ENCODE results near the gene SFXN2. TPM values are rescaled to one million over a fixed set of nuclear protein-coding genes. Genes with fewer than 3 reads are reported as not detected.
"Not testable (repeated sequence)": the region's sequence is repeated elsewhere in the genome, so short reads cannot be mapped to it uniquely, and the experiment has no call there.

SFXN2 gene
- total RNA-seq, 1 donor from 2014 or later: 25.5 TPM

DNA sequence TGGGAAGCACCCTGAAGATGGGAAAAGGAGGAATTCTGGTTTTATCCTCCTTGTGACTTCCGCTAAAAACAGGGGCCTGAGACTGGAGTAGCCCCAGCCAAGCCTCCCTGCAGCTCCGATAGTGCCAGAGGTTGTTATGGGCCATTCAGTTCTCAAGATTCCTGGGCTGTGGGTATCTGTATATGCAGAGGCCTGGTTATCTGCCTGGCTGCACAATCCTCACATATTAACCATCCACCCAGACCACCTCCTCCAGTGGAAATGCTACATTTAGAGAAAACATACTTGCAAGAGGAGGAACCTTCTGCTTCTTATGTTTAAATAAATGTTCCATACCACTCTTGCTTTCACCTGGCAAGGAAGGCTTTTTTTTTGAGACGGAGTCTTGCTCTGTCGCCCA, 34.8 kb upstream of the SFXN2 start:
- DNase-seq (ENCODE audit: low spot score): no peak
- no peak for ATAC-seq

DNA sequence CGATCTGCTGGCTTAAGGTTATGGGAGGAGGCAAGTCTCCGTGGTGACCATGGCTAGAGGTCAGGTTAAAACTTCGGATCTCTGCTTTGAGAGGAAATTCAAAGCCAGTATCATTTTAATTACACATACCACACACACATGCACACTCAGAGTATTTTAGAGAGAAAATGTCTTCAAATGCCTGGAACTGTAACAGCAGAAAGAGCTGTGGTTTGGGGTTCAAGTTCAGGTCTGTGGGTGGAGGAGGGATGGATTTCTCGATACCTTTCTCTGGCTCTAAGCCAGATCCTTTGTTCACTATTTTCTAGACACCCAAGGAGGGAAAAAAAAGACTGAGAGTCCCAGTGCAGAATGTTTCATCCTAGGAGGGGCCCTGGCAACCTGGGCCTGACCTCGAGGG, 32.7 kb upstream of the SFXN2 start:
- ATAC-seq (no peak), DNase-seq (ENCODE audit: low spot score) (no peak)

DNA sequence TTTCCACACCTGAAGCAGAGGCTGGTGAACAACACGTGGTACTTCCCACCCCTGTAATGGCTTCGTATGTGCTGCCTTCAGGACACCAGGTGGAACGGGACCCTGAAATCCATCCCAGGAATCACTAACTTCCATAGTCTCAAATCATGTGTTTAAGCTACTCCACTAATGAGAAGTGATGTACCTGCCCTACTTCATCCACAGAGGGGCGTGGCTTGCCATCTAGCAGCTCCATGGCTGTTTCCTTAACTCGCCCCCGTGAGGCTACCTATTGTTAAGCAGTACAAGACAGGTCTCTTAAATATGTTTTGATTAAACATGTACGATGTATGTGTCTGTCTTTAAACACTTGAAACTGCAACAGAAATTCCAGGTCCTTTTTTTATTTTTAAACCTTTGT, 32.0 kb upstream of the SFXN2 start:
- no peak for ATAC-seq
- peak; percentile 27 for DNase-seq (ENCODE audit: low spot score)

DNA sequence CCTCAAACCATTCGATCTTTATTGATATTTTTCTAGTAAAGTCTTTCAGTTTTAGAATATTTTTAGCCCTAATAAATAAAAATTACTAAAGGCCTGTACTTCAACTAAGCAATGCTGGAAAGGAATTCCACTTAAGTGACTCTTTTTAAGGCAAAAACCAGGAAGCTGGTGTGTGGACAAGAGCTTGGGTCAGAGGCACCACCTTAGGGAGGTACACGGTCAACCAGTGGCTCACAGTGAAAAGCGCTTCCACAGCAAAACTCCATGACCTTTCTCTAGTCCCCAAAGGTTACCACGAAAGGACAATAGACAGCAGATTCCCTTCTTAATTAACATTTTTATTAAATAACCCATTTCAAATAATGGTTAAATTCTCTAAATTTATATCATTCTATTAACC, 31.5 kb upstream of the SFXN2 start:
- DNase-seq (ENCODE audit: low spot score) (no peak), ATAC-seq (no peak)

DNA sequence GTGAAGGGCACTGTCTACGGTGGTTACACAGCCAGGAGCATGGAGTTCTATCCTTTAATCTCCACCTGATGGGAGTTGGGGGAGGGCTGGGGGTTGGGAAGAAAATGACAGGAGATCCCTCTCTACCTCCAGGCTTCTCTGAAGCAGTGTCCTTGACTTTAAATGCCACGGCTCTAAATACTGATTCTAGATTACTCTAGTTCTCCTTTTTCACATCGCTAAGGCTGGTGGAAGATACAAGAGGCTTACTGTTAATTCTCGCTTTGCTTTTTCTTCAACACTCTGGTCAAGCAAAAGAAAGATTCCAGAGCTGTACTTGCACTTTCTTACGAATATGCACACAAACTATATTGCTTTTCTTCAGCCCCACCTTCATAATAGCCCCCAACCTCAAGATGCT, 30.7 kb upstream of the SFXN2 start:
- no peak for DNase-seq (ENCODE audit: low spot score)
- no peak for ATAC-seq

DNA sequence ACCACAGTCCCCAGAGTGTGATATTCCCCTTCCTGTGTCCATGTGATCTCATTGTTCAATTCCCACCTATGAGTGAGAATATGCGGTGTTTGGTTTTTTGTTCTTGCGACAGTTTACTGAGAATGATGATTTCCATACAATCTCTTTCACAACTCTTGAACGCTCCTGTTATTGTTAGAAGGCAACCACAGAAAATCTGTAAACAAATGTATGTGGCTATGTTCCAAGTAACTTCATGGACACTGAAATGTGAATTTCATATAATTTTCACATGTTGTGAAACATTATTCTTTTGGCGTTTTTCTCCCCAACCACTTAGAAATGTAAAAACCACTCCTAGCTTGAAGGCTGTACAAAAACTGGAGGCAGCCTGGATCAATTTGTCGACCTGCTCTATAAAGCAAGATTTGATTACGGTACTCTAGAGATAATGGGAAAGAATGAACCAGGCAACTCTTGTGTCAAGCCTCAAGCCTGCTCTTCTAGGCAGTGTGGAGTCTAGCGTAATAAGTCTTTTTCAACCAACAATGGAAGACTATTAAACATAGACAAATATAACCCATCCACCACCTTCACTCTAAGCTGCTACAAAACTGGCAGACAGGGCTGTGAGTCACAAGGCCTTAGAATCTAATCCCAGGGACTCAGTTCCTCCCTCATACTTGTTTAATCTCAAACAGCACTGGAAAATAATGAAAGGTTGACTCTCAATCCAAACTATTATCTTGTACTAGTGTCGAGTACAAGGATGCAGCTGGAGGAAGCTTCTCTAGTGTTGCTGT, 23.0 kb upstream of the SFXN2 start:
- DNase-seq (ENCODE audit: low spot score) (no peak), ATAC-seq (no peak)

DNA sequence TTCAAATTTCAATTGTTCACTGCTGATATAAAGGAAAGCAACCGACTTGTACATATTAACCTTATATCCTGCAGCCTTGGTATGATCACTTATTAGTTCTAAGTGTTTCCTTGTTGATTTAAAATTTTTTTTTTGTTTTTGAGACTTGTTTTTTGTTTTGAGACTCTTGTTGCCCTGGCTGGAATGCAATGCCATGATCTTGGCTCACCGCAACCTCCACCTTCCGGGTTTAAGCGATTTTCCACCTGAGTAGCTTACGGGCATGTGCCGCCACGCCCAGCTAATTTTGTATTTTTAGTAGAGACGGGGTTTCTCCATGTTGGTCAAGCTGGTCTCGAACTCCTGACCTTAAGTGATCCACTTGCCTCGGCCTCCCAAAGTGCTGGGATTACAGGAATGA, 19.0 kb upstream of the SFXN2 start:
- ATAC-seq; DNase-seq (ENCODE audit: low spot score): not testable (repeated sequence)

DNA sequence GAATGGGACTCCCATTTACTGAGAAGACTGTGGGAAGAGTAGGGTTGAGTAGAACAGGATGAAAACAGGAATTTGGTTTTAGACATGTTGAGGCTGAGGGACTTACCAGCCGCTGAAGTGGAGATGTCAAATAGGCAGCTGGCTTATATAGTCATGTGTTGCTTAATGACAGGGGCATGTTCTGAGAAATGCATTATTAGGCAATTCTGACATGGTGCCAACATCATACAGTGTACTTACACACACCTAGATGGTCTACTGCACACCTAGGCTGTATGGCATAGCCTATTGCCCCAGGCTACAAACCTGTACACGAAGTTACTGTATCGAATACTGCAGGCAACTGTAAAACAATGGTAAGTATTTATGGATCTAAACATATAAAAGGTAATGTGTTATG, 17.7 kb upstream of the SFXN2 start:
- DNase-seq (ENCODE audit: low spot score): no peak
- no peak for ATAC-seq

DNA sequence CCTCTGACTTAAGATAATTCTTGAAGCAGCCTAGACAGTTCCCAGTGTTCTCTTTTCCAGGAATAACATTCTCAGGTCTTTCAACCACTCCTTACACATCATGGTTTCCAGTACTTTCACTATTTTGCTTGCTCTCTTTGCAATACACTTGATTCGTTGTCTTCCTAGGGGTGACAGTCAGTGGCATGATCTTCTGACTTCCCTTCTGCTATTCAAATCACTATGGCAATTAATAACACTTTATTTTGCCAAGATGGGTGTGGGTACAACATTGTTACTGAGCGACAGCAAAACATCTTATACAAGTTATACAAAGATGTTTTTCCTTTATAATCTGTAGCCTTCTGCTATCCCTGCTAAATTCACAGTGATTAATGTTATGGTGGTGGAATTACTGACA, 15.5 kb upstream of the SFXN2 start:
- no peak for DNase-seq (ENCODE audit: low spot score)
- ATAC-seq: no peak

DNA sequence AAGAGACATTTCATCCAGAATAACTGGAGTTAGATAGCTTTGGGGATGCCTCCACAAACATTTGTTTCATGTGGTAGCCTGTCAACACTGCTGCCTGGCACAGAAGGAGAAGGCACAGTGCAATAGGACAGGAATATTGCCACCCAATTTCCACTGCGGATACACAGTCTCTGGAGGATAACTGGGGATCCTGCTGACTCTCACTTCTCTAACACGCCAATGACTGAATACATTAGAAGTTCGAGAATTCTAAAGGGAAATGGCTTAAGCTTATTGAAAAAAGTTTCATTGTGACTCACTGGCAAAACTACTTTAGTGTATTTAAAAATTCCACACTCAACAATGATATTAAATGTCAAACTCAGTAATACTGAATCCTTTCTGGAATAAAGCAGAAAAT, 13.2 kb upstream of the SFXN2 start:
- no peak for ATAC-seq
- no peak for DNase-seq (ENCODE audit: low spot score)

DNA sequence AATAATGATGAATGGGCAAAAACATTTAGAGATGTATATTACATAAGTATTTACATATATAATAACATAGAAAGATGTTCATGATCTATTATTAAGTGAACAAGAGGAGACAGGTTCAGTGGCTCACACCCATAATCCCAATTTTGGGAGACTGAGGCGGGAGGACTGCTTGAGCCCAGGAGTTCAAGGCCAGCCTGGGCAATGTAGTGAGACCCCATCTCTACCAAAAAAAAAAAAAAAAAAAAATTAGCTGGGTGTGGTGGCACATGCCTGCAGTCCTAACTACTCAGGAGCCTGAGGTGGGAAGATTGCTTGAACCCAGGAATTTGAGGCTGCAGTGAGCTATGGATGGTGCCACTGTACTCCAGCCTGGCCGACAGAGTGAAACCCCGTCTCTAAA, 12.6 kb upstream of the SFXN2 start:
- ATAC-seq: no peak
- no peak for DNase-seq (ENCODE audit: low spot score)

DNA sequence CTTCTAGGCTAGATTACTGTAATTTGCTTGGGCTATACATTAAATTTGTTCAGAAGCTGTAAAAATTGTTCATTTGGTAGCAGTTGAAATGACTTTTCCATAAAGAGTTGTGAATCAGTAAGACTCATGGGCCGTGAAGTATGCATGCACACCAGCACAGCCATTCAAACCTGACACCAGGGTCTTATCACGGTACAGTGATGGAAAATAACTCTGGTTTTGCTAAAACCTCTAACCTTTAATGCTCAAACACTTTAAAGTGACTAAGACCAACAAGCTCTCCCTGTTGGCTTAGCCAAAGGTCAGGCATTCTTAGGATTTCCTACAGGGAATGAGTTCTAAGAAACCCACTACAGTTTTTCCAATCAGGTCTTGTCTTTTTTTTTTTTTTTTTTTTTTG, 11.7 kb upstream of the SFXN2 start:
- DNase-seq (ENCODE audit: low spot score) (no peak), ATAC-seq (no peak)

DNA sequence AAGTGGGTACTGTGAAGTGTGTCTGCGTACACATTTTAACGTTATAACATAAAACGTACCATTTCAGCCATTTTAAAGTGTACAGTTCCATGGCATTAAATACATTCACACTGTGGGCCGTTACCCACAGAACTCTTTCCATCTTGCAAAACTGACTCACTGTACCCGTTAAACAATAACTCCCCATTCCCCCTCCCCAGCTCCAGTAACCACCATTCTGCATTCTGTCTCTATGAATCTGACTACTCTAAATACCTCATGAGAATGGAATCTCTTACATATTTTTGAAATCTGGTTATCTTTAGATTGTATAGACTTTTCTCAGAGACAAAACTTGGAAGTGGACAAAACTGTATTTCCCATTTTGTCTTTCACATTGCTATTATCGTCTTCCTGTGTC, 9.5 kb upstream of the SFXN2 start:
- no peak for ATAC-seq

DNA sequence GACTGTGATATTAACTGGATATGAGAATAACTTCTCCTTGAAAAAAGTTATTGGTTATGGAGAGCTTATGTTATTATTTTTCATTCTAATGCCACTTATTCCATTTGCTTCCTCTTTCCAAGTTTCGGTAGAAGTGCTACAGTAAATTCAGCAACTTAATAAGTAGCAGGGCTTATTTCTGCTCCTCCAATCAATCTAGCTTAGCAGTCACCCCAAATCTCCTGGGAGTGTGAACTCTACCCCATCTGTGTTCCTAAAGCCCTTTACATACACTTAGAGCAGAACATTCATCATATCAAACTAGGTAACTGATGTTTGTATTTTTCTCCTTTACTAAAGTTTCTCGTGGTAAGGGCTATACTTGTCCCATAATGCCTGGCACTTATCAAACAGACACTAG, 8.9 kb upstream of the SFXN2 start:
- DNase-seq (ENCODE audit: low spot score): no peak
- ATAC-seq: no peak

More for the DNA sequence above, 9.5 kb upstream of the SFXN2 start:
- DNase-seq (ENCODE audit: low spot score): no peak

DNA sequence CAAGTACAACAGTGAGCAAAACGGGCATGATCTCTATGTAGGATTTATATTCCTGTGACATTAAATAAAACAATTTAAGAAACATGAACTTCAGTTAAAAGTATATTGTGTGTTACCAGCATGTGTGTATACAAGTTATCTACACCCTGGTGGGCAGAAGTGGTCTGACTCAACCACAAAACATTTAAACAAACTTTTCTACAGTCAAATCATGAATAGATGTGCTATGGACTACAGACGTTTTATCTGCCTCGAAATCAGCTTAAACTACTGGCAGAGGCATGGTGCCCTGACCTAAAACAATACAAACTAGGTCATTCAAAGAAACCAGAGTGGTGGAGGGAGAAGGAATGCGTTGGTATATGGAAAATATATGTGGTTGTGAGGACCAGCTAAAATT, 3.8 kb upstream of the SFXN2 start:
- ATAC-seq (no peak), DNase-seq (ENCODE audit: low spot score) (no peak)

DNA sequence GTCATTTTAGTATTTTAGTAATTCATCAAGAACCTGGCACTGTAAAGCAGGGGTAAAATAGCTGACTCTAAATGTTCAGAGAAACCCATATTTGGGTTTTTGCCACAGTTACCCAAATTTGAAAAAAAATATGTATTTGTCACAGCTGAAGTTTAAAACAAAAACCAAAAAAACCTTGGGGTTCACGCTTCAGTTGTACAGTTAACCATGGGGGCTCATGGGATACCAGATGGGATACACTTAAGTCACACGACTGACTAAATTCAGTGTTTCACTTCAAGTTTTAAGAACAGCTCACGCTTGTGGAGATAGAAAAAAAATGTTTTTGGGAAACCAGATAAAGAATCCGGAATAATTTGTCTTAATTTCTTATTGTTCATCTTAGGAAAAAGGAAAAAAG, 2.3 kb upstream of the SFXN2 start:
- no peak for DNase-seq (ENCODE audit: low spot score)
- ATAC-seq: no peak

DNA sequence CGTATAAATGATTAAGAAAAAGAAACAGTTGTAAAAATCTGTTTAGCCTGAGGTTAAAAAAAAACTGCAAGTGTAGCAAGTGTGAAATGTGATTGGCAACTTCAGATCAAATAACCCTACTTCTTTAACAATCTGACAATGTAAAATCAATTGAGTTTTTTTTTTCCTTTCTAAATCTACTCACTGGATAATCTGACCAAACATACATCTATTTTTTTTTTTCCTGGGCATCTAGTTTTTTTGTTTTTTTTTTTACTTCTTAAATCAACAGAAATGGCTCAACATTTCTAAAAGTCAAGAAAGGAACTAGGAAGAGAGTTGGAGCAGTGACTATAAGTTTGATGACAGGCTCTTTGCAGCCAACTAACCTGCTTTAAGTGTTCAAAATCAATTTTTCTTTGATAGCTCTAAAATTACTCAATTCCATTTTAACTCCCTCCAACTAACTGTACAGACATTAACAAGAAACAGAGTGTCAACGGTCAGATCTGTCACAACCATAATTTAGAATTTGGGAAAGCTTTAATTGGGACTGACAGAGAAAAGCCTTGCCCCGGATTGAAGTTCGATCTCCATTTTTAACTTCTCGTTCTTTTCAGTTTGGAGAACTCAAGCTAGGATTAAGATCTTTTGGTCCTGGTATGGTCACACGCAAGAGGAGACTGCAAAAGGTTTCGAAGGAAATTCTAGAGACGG, 1.4 kb upstream of the SFXN2 start:
- DNase-seq (ENCODE audit: low spot score) (no peak), ATAC-seq (no peak)

DNA sequence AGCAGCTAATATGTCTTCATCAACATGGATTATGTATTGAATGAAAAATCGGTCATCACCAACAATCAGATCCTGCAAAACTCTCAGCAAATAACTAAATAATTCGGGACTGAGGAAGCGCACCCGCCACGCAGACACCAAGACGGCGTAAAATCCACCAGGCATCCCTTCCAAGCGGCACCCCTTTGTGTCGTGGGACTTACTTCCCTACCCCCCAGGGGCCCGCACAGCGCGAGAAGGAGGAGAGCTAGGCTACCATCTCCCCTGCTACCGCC, 960 bp upstream of the SFXN2 start:
- DNase-seq (ENCODE audit: low spot score): no peak
- ATAC-seq: peak; percentile 28

DNA sequence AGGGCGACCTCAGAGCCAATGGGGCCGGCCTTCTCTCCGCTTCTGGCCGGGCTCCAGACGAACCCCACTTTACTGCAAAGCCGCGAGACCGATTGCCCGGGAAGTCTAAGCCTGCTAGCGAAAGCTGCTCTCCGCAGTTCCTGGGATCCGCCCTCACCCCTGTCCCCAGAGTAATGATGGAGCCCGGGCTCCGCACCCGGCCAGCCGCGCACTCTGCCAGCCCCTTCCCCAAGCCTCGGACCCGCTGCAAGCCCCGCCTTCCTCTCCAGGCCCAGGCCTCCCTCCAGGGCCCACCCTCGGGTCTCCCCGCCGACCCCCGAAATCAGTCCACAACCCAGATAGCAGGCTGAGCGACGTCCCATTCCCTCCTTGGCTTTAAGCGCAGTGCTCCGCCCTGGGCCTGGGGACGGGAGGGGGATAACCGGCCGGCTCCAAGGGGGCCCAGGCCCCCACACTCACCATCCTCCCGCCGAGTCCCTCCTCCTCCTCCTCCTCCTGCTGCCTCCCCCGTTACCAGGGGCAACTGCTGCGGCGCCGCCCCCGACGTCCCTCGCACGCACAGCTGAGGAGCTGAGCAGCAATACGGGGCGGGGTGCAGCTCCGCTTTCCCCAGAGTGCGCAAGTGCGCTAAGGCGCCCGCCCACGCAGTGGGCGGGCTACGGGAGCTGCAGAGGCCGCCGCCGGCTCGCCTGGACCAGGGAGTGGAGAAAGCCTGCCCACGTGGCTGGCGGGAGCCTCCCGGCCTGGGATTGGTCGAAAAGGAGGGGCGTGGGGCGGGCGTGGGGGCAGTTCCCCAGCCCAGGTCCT, 419 bp upstream of the SFXN2 start, which contains the start of gene ARL3:
ARL3 (minus strand) TSS at position 584 of the 807 bp plus-strand sequence; CDS start at position 462, 122 bp downstream.
- DNase-seq (ENCODE audit: low spot score): peak; percentile 99
- ATAC-seq: peak; percentile 89

DNA sequence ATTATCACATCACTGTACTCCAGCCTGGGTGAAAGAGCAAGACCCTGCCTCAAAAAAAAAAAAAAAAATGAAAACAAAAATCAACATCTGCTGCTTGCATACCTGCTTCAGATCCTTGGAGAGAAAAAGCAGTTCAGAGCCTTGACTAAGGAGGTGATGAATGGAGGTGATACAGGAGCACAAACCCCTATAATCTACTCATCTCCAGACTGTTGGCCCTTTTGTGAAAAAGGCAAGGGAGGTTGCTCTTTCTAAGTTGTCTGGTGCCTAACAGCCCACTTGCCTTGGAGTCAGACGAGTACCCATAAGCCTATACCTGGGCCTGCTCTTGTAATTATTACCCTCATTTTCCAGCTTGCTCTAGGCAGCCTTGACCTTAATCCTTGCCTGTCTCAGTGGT, 1.4 kb downstream of the SFXN2 start:
- DNase-seq (ENCODE audit: low spot score) (no peak), ATAC-seq (no peak)

DNA sequence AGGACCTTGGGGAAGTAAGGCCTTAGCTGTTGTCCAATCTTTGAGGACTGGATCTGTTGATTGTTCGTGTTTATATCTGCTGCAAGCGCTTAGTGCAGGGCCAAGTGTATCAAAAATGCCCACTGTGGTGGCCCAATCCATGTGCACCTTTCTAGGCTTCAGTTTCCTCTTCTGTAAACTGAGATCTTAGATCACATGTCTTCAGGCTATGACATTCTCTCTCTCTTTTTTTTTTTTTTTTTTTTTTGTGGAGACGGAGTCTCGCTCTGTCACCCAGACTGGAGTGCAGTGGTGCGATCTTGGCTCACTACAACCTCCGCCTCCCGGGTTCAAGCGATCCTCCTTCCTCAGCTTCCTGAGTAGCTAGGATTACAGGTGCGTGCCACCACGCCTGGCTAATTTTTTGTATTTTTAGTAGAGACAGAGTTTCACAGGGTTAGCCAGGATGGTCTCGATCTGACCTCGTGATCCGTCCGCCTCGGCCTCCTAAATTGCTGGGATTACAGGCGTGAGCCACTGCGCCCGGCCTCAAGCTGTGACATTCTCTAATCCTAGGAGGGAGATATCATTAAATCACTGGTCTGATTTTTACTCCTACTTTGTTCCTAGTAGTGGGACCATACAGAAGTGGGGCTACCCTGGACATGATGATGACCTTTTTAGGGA, 2.6 kb downstream of the SFXN2 start:
- DNase-seq (ENCODE audit: low spot score): not testable (repeated sequence)

More for the DNA sequence above, 2.6 kb downstream of the SFXN2 start:
- ATAC-seq: not testable (repeated sequence)

Measured in left lobe of liver (tissue), 2 donors.